NCI-H1436 (cell line): ENCODE results near the gene FGG.
A peak's percentile ranks its signal among the peaks of the same experiment; 100 is the strongest.

Experiments used
- DNase-seq: peaks from one replicate; lab custom pipeline; 2025; lab: John Stamatoyannopoulos, UW

FGG gene

DNA sequence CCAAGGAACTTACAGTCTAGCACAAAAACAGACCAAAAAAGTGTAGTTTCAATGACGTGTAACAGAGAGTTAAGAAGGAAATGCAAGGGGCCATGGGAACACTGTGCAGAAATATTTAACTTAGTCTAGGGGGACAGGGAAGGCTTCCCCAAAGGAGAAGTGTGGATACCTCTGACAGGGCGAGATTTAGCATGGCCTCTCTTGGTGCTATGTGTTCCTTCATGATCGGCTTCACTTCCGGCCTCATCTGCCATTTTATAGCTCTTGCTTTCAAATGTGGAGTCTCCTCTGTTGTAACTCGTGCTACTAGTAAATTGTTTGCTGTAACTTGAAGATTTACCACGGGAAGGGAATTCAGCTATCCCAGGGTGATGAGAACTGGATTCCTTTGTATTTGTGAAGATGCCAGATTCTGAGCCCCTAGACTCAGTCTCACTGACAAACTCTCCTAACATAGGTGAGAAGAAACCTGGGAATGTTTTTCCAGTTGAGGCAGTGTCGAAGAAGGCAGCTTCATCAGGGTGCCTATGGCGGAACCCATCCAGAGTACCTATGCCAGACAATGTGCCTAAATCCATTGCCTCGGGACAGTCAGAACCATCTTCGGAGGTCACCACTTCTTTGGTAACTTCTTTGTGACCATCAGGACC is 27.0 kb downstream of the FGG start:
- DNase-seq: no peak

DNA sequence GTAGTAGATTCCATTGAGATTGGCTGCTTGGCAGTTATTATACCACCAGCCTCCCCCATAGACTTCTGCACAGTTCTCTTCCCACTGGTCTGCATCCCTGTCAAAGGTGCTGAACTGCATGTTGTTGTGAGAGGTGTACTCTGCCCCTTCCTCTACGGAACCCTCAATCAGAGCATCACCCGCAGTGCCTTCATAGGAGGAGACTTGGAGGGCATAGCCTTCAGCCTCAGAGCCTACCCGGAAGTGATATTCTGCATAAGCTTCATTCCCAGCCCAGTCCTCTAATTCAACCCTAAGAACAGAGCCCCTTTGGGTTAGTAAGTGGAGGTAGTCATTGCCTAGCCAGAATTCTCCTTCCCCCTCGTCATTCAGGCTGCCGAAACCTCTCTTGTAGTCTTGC is 28.2 kb downstream of the FGG start:
- no peak for DNase-seq

DNA sequence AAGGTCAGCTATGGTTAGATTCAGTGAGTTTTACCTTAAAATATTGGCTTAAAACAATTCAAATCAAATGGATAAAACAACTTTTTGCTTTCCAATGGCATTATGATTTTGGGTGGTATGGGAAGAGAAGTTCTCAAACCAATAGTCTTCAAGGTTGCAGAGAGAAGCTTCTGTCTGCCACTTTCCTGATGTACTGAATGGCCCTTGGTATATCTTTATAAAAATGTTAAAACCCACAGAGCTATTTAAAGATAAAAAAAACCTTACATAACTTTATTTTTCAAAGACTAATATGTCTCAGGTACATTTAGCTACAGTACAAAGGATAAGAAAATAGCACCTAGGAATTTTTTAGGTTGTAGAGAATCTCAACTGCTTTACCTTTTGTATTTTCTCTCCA is 28.8 kb downstream of the FGG start:
- DNase-seq: no peak

DNA sequence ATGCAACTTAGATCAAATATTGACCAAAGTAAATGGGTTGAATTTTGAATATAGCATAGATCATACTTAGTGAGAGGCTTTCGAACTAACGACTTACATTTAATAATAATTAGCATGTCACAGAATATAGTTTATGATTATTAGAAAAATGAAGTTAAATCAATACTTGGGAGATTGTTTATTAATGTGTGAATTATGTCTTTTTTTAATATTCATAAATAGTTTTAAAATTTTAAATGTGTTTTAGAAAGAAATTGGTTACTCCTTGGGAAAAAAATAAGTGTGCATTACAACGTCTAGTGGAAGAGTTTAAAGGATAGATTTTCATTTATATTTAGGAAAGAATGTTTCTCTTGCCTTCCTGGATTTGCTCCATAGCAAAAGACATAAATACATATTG is 29.2 kb downstream of the FGG start:
- DNase-seq: no peak

DNA sequence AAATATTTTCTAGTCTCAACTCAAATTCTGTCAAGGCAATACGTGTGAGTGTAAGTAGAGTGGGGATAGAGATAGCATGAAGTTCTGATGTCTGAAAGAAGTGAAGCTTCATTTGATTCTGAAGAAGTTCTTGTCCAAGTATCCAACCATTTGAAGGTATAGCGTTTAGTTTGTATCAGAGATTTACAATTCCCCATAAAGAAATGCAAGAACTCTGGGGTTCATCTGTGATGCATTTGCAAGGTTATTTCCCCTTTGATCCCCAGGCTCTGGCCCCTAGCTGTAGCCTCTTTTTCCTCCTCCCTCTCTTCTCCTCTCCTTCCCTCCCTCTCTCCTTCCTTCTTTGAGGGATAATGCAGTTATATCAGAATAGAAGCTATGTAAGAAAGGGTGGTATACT is 29.7 kb downstream of the FGG start:
- no peak for DNase-seq

DNA sequence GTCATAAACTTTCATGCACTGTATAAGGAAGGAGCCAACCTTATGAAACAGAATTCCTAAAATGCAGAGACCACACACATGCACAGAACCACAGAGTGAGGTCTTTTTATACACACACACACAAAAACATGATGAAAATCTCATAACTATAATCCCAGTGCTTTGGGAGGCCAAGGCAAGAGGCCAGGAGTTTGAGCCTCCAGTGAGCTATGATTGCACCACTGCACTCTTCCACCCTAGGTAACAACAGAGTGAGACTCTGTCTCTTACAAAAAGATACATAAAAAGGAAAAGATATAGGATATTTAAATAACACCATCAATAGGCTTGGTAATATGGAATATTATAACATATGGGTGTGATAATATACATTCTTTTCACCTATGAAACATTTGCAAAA is 32.5 kb downstream of the FGG start:
- no peak for DNase-seq

DNA sequence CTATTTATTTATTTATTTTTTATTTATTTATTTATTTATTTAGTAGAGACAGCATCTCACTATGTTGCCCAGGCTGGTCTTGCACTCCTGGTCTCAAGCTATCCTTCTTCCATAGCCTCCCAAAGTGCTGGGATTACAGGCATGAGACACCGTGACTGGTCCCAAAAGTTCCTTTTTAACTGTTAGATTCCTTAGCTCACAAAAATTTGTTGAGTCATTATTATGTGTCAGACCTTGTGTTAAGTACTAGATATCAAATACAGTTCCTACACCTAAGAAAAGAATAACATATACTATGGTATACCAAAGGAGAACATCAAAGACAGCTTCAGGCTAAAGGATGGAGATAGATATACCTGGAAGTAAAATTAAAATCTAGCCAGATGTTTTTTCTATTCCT is 33.5 kb downstream of the FGG start:
- DNase-seq: no peak

DNA sequence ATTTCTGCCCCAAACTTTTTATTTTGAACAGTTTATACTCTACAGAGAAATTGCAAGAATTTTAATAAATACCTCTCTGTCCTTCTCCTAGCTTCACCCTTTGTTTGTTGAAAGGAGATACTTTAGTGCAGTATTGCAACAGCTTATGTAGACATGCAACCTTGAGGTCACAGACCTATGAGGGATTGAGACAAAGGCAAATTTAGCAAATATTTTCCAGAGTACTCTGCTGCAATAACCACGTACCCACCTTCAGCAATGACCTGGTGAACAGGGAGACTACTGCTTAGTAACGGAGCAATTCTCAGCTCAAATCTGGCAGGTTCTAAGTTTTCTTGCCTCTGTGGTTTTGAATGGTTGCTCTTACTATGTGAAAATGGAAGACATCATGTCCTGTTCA is 35.1 kb downstream of the FGG start:
- no peak for DNase-seq

DNA sequence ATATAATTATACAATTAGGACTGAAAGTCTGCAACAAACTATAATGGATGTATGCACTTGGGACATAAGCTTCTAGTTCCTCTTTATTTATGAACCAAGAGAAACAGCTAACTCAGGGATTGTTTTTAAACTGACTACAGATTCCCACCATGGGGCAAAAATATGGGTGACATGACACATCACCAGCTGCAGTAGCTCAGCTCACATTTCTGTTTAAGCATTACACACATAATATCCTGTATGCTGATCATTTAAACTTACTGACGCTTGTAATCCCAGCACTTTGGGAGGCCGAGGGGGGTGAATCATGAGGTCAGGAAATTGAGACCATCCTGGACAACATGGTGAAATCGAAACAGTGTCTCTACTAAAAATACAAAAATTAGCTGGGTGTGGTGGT is 38.1 kb downstream of the FGG start:
- no peak for DNase-seq

DNA sequence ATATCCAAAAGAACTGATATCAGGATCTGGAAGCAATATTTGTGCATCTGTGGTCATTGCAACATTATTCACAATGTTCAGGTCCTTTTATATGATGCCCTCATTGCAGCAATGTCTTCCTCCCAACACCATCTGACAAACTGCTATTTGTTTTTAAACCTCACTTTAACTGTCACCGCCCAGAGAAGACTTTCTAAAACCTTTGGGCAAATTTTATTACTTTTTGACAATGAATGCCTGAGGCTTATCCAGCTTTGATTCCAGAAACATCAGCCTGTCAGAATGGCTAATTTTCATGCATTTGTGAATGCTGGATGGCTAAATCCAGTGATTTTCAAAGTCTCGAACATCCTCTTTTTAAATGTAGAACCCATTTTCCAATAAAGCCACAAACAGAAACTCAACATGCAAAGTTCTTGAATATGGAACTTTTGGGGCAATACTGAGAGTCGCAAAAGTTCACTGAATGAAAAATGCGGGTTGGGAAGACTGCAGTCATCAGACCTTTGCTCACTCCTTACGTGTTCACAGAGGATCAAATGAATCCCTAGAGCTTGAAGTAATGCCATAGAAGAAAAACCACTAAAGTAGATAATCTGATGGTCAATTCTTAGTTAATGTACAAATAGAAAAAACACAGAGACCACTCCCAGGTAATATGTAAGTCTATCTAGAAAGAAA is 39.1 kb downstream of the FGG start:
- no peak for DNase-seq

DNA sequence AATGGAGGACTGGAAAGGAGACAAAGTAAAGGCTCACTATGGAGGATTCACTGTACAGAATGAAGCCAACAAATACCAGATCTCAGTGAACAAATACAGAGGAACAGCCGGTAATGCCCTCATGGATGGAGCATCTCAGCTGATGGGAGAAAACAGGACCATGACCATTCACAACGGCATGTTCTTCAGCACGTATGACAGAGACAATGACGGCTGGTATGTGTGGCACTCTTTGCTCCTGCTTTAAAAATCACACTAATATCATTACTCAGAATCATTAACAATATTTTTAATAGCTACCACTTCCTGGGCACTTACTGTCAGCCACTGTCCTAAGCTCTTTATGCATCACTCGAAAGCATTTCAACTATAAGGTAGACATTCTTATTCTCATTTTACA is 42.9 kb downstream of the FGG start:
- no peak for DNase-seq

DNA sequence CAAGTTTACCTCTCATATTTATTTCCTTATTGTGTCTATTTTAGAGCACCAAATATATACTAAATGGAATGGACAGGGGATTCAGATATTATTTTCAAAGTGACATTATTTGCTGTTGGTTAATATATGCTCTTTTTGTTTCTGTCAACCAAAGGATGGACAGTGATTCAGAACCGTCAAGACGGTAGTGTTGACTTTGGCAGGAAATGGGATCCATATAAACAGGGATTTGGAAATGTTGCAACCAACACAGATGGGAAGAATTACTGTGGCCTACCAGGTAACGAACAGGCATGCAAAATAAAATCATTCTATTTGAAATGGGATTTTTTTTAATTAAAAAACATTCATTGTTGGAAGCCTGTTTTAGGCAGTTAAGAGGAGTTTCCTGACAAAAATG is 43.4 kb downstream of the FGG start:
- no peak for DNase-seq

DNA sequence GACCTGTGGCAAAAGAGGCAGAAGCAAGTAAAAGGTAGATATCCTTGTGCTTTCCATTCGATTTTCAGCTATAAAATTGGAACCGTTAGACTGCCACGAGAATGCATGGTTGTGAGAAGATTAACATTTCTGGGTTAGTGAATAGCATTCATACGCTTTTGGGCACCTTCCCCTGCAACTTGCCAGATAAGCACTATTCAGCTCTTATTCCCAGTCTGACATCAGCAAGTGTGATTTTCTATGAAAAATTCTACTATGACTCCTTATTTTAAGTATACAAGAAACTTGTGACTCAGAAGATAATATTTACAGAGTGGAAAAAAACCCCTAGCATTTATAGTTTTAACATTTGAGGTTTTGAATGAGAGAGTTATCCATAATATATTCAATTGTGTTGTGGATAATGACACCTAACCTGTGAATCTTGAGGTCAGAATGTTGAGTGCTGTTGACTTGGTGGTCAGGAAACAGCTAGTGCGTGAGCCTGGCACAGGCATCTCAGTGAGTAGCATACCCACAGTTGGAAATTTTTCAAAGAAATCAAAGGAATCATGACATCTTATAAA is 45.7 kb downstream of the FGG start:
- DNase-seq: no peak

DNA sequence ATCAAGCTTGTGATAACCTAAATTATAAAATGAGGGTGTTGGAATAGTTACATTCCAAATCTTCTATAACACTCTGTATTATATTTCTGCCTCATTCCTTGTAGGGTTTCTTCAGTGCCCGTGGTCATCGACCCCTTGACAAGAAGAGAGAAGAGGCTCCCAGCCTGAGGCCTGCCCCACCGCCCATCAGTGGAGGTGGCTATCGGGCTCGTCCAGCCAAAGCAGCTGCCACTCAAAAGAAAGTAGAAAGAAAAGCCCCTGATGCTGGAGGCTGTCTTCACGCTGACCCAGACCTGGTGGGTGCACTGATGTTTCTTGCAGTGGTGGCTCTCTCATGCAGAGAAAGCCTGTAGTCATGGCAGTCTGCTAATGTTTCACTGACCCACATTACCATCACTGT is 46.8 kb downstream of the FGG start:
- DNase-seq: no peak

DNA sequence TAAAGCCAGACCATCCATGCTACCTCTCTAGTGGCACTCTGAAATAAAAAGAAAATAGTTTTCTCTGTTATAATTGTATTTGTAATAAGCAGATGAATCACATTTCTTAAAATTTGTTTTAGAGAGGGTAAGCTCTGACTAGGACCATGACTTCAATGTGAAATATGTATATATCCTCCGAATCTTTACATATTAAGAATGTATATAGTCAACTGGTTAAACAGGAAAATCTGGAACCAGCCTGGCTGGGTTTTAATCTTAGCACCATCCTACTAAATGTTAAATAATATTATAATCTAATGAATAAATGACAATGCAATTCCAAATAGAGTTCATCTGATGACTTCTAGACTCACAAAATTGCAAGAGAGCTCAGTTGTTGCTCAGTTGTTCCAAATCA is 48.1 kb downstream of the FGG start:
- no peak for DNase-seq

DNA sequence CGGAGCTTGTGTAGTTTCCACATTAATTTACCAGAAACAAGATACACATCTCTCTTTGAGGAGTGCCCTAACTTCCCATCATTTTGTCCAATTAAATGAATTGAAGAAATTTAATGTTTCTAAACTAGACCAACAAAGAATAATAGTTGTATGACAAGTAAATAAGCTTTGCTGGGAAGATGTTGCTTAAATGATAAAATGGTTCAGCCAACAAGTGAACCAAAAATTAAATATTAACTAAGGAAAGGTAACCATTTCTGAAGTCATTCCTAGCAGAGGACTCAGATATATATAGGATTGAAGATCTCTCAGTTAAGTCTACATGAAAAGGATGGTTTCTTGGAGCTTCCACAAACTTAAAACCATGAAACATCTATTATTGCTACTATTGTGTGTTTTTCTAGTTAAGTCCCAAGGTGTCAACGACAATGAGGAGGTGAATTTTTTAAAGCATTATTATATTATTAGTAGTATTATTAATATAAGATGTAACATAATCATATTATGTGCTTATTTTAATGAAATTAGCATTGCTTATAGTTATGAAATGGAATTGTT is 49.7 kb downstream of the FGG start, which contains the start of gene FGB:
Gene FGB, plus strand, starts transcription at position 315 of the 558 bp plus-strand sequence. Its CDS starts 8 bp downstream, at position 323.
- DNase-seq: no peak

DNA sequence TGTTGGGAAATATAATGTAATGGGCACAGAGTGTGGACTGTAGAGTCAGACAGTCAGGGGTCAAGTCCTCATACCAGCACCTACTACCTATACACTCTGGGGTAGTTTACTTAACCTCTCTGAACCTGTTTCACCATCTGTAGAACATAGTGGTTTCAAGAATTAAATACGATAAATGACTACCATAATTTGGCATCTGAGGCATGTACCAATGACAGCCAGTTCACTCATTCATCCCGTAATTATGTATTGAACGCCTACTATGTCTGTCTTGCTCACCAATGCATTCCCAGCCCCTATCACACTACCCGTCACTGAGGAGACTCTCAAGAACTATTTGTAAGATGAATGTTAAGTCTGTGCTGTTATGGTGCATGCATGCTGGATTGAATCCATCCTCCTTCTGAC is 51.6 kb downstream of the FGG start:
- no peak for DNase-seq

DNA sequence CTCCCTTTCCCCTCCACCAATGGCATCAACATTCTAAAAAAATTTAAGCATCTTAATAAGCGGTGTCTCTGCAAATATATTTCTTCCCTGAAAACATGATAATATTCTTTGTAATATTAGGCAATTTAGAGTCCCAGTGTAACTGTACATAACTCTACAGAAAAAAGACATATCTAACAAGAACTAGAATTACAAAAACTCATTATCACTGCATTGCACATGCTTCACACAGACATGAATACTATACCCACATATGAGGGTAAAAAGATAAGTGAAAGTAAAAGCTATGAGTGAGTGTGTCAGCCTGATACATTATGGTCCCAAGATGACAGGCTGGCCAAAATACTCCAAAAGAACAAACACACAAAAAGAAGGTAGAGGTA is 52.0 kb downstream of the FGG start:
- no peak for DNase-seq

DNA sequence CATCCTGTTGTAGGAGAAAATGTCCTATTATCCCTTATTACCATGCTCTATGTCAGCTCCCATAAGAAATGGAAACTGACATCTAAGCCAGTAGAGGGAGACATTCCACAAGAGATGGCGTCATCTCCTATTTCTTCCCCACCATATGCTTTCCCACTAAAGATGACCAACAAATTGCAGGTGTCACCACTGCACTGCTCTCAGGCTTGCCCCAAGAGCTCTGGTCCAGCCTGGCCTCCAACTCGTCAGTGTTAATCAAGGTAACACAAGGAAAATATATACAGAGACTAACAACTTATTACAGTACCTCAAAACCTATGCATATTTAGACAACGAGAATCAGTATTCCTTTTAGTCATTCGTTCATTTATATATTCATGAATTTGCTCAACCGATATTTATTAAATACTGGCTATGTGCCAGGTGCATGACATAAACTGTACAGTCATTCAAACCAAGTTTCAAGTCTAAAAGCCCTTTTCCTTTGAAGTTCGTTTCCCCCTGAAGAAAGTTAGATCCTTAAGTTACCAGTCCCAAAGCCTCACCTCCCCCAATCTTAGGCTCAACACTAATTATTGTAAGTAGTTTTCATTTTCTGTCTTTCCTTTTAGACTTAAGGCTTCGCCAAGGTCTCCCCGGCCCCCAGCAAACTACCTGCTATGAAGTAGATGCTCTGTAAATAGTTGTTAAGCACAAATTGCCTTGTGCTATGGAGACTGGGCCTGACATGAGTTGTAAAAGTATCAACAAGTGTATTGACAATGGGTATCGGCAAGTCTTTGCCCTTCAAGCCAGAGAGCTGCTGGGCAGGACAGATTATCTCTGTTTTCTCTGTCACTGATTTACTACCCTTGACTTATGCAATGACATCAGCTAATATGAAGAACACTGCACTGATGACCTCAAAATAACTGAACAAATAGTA is 52.7 kb downstream of the FGG start:
- peak; percentile 9 for DNase-seq

DNA sequence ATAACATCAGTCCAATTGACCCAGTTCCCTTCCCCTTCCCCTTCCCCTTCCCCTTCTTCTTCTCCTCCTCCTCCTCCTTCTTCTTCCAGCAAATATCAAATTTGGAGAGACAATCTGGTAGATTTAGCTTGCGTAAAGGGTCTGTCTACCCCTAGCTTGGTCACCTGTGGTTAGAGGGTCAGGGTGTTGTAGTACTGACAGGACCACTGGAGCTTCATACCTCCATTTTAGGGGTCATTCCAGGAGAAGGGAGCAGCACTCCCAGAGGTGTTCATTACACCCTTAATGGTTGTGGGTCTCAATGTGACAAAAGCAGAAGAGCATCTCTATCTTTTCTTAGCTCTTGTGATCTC is 53.3 kb downstream of the FGG start:
- DNase-seq: no peak
